Measurements from ENCODE around the gene CNTN6. TPM values are rescaled to one million over a fixed set of nuclear protein-coding genes. Genes with fewer than 3 reads are reported as not detected.

Gene CNTN6
- total RNA-seq, 1 donor from 2014 or later, result not detected

- intact Hi-C loops (cut with micrococcal nuclease), result no loop called here
Measured at GRCh38 chr3:1404270-1404962, 311.6 kb downstream of the CNTN6 start.

DNA sequence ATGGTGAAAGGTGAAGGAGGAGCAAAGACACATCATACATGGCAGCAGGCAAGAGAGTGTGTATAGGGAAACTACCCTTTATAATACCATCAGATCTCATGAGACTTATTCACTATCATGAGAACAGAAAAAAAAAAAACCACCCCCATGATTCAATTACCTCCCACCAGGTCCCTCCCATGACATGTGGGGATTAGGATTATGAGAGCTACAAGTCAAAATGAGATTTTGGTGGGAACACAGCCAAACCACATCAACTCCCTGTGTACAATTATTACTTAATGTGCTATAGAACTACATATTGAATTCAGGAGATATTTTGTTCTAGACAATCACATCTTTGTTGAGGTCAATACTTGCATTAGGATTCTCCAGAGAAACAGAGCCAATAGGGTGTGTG, 313.4 kb downstream of the CNTN6 start:
- intact Hi-C loops (cut with micrococcal nuclease), result no loop called here

DNA sequence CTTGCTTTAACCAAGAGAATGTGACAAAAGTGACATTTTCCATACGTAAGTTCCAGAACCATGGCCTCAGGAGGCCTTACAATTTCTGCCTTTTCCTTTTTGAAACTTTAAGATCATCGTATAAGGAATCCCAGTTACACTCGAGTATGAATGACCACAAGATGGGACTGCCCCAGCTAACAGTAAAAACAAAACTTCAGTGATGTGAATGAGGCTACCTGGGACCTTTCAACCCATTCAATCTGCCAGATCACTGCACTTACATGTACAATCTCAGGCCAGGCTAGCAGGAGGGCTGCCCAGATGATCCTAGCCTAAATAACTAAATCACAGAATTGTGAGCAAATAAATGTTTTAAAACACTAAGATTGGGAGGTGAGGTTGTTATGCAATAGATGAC, 328.8 kb downstream of the CNTN6 start:
- intact Hi-C loops (cut with micrococcal nuclease), result no loop called here

GRCh38 chr3:1423566-1424089, 330.8 kb downstream of the CNTN6 start:
- intact Hi-C loops (cut with micrococcal nuclease), result no loop called here

DNA sequence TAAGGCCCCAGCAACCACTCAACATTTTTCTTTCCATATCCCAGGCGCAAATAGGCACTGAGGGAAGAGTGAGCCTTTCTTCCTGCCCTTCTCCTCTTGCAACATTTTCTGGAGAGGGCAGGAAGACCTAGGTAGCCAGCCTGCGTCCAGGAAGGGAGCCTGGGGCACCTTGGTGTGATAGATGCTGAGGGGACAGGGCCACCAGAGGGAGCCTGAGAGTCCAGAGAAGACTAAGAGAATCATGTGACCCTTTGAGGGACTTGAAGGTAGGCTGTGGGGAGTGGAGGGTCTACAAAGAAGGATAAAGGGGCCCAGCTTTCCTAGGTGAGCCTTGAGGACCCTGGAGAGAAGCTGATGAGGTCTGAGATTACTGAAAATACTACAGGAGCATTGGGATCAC, 346.6 kb downstream of the CNTN6 start:
- intact Hi-C loops (cut with micrococcal nuclease), result no loop called here

DNA sequence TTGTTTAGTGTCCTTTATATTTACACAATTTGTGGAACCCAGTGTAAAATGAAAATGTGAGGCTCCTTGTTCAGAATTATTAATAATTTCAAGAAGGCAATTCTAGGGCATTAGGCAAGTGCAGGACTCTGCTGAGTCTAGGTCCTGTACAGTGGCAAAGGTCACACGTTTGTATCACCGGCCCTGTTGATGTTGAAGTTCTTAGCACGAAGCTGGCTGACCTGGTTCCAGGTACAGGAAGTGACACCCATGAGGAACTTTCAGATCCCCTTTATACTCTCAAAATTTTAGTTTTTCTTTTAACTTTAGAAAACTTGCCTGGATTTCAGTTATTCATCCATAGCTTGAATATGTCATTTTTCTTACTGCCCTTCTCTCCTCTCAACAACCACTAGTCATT, 349.4 kb downstream of the CNTN6 start:
- intact Hi-C loops (cut with micrococcal nuclease), result no loop called here

DNA sequence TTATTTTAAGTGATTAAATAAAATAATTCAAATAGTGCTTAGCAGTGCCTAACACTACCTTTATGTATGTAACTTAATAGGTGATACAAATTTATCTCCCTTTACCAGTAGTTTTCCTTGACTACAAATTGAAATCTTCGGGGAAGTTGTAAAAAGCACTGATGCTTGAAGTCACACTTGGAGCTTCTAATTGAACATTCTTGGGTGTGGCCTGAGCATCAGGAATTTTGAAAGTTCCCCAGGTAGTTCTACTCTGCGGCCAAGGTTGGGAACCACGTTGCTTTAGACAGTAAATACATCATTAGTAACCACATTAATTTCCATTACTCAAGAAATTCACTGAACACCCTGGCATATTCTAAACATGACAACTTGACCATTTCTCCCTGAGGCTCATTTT, 351.4 kb downstream of the CNTN6 start:
- intact Hi-C loops (cut with micrococcal nuclease), result no loop called here

GRCh38 chr3:1446531-1446930, 353.7 kb downstream of the CNTN6 start:
- intact Hi-C loops (cut with micrococcal nuclease), result no loop called here

GRCh38 chr3:1447452-1447851, 354.6 kb downstream of the CNTN6 start:
- intact Hi-C loops (cut with micrococcal nuclease), result no loop called here

GRCh38 chr3:1448443-1448842, 355.6 kb downstream of the CNTN6 start:
- intact Hi-C loops (cut with micrococcal nuclease), result no loop called here
